ENCODE results near the gene IMPA2.

IMPA2 gene

DNA sequence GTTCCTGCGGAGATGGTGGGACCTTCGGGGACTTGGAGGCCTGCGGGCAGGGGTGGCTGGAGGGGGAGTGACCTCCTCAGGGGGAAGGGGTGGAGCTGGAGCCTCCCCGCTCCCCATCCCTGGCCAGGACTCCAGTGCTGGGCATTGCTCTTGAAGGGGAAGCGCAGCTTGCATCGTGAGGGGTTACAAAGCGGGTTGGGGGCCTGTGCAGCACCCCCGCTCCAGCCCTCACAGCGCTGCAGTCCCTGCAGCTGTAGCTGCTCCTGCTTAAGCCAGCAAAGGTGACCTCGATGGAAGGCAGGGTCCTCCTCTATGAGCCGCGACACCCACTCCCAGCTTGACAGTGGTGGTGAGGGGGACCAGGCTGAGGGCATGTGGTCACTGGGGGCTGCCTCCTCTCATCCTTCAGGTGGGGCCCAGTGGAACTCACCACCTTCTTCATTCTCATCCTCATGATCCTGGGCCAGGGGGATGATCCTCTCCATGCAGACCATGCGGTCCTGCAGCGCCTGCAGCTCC lies 75.6 kb downstream of the IMPA2 start:
- H3K27me3 ChIP-seq (replicated peaks; ENCODE audit: control insufficient read depth, insufficient read depth, low read length): peaks cover 7% of the 10 kb centered on the region
- peaks cover 2% of the 10 kb centered on the region for H3K4me1 ChIP-seq (ENCODE audit: control insufficient read depth, insufficient read depth, low read length)
- H3K36me3 ChIP-seq (ENCODE audit: control insufficient read depth, insufficient read depth, low read length, severe bottlenecking): no peaks in the 10 kb centered on the region
- H3K9me3 ChIP-seq (ENCODE audit: control insufficient read depth, low read length): no peaks in the 10 kb centered on the region
- H3K4me3 ChIP-seq (ENCODE audit: low read length): no peak overlapping the region
- DNase-seq (ENCODE audit: low read depth): no peak
- no peak overlapping the region for H3K9ac ChIP-seq (ENCODE audit: low read length)

DNA sequence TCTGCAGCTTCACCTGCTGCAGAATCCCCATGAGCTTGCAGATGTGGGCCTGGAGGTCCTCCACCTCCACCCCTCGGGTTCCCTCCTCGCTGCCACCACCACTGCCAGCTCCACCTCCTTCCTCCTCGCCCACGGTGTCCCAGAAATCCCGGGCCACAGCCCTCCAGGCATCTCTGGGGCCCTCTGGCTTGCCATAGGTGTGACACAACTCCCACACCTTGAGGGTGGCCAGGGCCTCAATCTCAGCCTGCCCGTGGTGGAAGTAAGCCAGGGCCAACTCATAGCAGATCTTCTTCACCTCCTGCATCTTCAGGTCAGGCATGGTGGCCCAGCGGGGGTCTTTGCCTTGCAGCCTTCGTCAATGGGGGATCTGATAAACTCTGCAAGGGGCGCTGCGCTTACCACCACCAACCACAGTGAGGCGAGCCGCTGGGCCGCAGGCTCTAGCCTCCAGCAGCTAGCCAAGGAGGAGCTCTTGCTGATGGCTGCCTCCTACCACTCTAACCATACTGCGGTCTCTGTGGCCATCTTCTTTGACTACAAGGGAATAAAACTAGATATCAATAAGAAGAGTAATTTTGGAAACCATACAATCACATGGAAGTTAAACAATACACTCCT lies 76.2 kb downstream of the IMPA2 start:
- H3K4me3 ChIP-seq (ENCODE audit: low read length): no peak overlapping the region
- H3K4me1 ChIP-seq (ENCODE audit: control insufficient read depth, insufficient read depth, low read length): peaks cover 2% of the 10 kb centered on the region
- H3K27me3 ChIP-seq (replicated peaks; ENCODE audit: control insufficient read depth, insufficient read depth, low read length): peaks cover 7% of the 10 kb centered on the region
- no peaks in the 10 kb centered on the region for H3K36me3 ChIP-seq (ENCODE audit: control insufficient read depth, insufficient read depth, low read length, severe bottlenecking)
- H3K9me3 ChIP-seq (ENCODE audit: control insufficient read depth, low read length): no peaks in the 10 kb centered on the region
- DNase-seq (ENCODE audit: low read depth): no peak
- H3K9ac ChIP-seq (ENCODE audit: low read length): no peak overlapping the region

DNA sequence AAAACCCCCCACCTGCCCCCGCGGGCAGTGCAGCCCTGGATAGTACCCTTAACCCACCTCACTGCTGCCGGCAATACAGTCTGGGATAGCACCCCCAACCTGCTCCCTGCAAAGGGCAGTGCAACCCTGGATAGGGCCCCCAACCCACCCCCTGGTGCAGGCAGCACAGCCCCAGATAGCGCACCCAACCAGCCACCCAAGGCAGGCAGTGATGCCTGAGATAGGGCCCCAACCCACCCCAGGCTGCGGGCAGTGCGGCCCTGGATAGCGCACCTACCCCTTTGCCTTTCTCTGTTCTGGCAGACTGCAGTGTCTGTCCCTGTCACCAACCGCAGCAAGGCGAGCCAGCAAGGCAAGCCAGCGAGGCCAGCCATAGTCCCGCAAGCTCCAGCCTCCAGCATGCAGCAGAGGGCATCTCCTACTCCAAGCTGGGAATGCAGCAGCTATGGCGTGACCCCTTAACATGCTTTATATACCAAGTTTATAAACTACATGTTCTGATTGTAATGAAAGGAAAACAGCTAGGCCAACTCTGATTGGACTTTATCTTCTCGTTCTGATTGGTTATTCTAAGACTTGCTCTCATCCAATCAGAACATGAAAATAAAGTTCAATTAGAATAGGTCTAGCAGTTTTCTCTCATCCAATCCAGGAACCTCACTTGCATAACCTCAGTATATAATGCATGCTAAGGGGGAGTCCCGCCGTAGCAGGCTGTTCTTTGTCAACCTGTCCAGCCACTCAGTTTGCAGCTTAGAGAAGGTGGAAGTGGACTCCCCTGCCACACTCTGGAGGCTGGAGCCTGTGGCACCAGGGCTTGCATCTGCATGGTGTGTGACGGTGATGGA lies 78.3 kb downstream of the IMPA2 start:
- no peak for DNase-seq (ENCODE audit: low read depth)
- Histone ChIP-seq H3K4me3 (ENCODE audit: low read length) (no peak overlapping the region), H3K9me3 (ENCODE audit: control insufficient read depth, low read length) (no peaks in the 10 kb centered on the region), H3K4me1 (ENCODE audit: control insufficient read depth, insufficient read depth, low read length) (peaks cover 2% of the 10 kb centered on the region), H3K36me3 (ENCODE audit: control insufficient read depth, insufficient read depth, low read length, severe bottlenecking) (no peaks in the 10 kb centered on the region), H3K27me3 (replicated peaks; ENCODE audit: control insufficient read depth, insufficient read depth, low read length) (peaks cover 7% of the 10 kb centered on the region), H3K9ac (ENCODE audit: low read length) (no peak overlapping the region)

DNA sequence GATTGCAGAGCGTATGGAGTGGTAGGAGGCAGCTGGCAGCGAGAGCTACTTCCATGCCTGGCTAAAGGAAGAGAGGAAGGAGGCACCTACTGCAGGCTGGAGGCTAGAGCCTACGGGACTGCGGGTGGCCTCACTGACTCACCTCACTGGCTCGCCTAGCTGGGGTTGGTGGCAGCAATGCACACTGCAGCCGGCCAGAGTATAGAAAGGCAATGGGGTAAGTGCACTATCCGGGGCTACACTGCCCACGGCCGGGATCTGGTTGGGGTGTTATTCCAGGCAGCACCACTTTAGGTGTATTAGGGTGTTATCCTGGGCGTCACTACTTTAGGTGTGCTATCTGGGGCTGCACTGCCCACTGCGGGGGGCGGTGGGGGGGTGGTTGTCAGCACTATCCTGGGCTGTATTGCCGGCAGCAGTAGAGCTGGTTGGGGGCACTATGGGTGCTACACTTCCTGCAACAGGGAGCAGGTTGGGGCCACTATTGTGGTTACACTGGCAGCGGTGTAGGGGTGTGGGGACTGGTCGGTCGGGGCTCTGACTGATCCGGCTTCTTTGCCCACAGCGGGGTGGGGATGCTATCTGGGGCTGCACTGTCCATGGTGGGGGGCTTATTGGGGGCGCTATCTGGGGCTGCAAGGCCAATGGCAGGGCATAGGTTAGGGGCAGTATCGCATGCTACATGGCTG lies 79.0 kb downstream of the IMPA2 start:
- H3K36me3 ChIP-seq (ENCODE audit: control insufficient read depth, insufficient read depth, low read length, severe bottlenecking): no peaks in the 10 kb centered on the region

DNA sequence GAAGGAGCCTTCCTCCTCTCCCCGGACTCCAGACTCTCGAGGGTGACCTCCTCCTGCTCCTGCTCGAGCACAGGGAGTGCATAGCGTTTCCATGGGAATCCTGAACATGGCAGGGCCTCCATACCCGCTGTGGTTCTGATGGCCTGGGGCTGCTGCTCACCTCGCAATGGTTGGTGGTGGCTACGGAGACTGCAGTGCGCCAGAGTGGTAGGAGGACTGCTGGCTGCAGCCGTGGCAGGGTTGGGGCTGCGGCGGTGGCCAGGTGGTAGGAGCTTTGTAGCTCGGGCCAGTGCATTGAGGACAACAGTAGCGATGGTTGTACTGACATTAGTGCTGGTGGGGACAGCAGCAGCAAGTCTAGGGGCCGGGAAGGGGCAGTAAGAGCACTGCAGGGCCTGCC lies 80.4 kb downstream of the IMPA2 start:
- H3K9me3 ChIP-seq (ENCODE audit: control insufficient read depth, low read length): no peaks in the 10 kb centered on the region
- H3K4me1 ChIP-seq (ENCODE audit: control insufficient read depth, insufficient read depth, low read length): no peaks in the 10 kb centered on the region
- H3K27me3 ChIP-seq (replicated peaks; ENCODE audit: control insufficient read depth, insufficient read depth, low read length): peaks cover 7% of the 10 kb centered on the region
- DNase-seq (ENCODE audit: low read depth): no peak
- H3K4me3 ChIP-seq (ENCODE audit: low read length): no peak overlapping the region
- no peak overlapping the region for H3K9ac ChIP-seq (ENCODE audit: low read length)
- no peaks in the 10 kb centered on the region for H3K36me3 ChIP-seq (ENCODE audit: control insufficient read depth, insufficient read depth, low read length, severe bottlenecking)

More for the DNA sequence above, 79.0 kb downstream of the IMPA2 start:
- Histone ChIP-seq H3K4me1 (ENCODE audit: control insufficient read depth, insufficient read depth, low read length) (peaks cover 2% of the 10 kb centered on the region), H3K9me3 (ENCODE audit: control insufficient read depth, low read length) (no peaks in the 10 kb centered on the region), H3K4me3 (ENCODE audit: low read length) (no peak overlapping the region), H3K9ac (ENCODE audit: low read length) (no peak overlapping the region), H3K27me3 (replicated peaks; ENCODE audit: control insufficient read depth, insufficient read depth, low read length) (peaks cover 7% of the 10 kb centered on the region)
- no peak for DNase-seq (ENCODE audit: low read depth)

DNA sequence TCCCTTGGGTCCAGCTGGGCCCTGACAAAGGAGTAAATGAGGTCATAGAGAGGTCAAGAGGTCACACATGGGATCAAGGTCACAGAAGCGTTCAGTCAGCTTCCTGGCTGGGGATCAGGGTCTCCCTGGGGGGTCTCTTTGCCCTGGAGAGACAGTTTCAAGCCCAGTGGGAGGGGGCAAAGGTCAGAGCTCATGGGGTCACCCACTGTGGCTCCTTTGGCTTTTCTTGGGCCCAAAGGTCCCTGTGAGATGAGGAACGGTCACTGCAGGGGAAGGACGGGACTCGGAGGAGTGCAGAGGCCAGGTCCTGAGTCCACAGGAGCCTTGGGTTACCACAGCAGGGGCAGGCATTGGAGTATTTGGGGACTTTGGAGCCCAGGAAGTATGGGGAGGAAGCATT lies 81.7 kb downstream of the IMPA2 start:
- no peak overlapping the region for H3K4me3 ChIP-seq (ENCODE audit: low read length)
- H3K27me3 ChIP-seq (replicated peaks; ENCODE audit: control insufficient read depth, insufficient read depth, low read length): peaks cover 7% of the 10 kb centered on the region
- H3K9me3 ChIP-seq (ENCODE audit: control insufficient read depth, low read length): no peaks in the 10 kb centered on the region
- no peak for DNase-seq (ENCODE audit: low read depth)
- no peak overlapping the region for H3K9ac ChIP-seq (ENCODE audit: low read length)
- H3K36me3 ChIP-seq (ENCODE audit: control insufficient read depth, insufficient read depth, low read length, severe bottlenecking): no peaks in the 10 kb centered on the region
- H3K4me1 ChIP-seq (ENCODE audit: control insufficient read depth, insufficient read depth, low read length): no peaks in the 10 kb centered on the region

DNA sequence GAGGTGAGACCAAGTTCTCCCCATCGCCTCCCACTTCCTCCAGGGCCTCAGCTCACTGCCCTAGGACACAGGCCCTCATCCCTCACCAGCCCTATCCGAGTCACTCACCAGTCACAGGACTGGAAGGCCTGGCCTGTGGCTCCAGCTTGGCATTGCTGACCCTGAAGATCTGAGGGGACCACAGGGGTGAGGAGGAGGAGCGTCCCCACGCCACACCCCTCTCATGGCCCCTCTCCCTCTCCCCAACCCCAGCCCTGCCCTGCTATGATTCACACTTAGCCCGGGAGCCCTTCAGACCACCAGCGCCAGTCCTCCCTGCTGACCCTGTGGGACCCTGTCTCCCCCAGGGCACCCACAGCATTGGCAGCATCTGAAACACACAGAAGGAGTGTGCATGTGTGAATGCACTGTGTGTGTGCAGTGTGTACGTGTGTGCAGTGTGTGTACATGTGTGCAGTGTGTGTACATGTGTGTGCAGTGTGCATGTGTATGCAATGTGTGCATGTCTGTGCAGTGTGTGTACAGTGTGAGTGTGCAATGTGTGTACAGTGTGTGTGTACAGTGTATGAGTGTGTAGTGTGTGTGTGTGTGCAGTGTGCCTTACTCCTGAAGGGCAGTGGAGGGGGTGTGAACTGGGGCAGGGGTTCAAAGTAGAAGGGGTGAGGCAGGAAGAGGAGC lies 82.9 kb downstream of the IMPA2 start:
- no peaks in the 10 kb centered on the region for H3K9me3 ChIP-seq (ENCODE audit: control insufficient read depth, low read length)
- H3K36me3 ChIP-seq (ENCODE audit: control insufficient read depth, insufficient read depth, low read length, severe bottlenecking): no peaks in the 10 kb centered on the region
- H3K4me3 ChIP-seq (ENCODE audit: low read length): no peak overlapping the region
- no peak for DNase-seq (ENCODE audit: low read depth)
- H3K27me3 ChIP-seq (replicated peaks; ENCODE audit: control insufficient read depth, insufficient read depth, low read length): peaks cover 7% of the 10 kb centered on the region
- H3K9ac ChIP-seq (ENCODE audit: low read length): no peak overlapping the region
- no peaks in the 10 kb centered on the region for H3K4me1 ChIP-seq (ENCODE audit: control insufficient read depth, insufficient read depth, low read length)

DNA sequence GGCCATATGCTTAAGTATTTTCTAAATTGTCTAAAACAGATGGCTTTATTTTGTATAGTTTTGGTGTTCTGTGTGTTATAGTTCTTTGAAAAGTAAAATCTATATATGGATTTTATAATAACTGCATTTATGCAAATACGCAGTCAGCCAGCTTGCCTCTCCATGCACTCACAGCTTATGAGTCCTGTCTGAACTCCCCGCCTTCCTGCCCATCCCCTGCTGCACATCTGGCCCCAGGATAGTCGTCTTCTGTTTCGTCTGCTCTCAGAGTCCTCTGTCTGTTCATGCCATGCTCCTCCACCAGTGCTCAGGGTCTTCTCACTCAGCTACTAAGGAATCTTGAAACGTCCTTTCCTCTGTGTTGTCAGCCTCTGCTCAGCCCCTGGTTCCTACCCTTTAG lies 84.1 kb downstream of the IMPA2 start:
- Histone ChIP-seq H3K4me1 (ENCODE audit: control insufficient read depth, insufficient read depth, low read length) (no peaks in the 10 kb centered on the region), H3K9me3 (ENCODE audit: control insufficient read depth, low read length) (no peaks in the 10 kb centered on the region), H3K27me3 (replicated peaks; ENCODE audit: control insufficient read depth, insufficient read depth, low read length) (peaks cover 3% of the 10 kb centered on the region), H3K9ac (ENCODE audit: low read length) (no peak overlapping the region), H3K4me3 (ENCODE audit: low read length) (no peak overlapping the region), H3K36me3 (ENCODE audit: control insufficient read depth, insufficient read depth, low read length, severe bottlenecking) (no peaks in the 10 kb centered on the region)
- no peak for DNase-seq (ENCODE audit: low read depth)

DNA sequence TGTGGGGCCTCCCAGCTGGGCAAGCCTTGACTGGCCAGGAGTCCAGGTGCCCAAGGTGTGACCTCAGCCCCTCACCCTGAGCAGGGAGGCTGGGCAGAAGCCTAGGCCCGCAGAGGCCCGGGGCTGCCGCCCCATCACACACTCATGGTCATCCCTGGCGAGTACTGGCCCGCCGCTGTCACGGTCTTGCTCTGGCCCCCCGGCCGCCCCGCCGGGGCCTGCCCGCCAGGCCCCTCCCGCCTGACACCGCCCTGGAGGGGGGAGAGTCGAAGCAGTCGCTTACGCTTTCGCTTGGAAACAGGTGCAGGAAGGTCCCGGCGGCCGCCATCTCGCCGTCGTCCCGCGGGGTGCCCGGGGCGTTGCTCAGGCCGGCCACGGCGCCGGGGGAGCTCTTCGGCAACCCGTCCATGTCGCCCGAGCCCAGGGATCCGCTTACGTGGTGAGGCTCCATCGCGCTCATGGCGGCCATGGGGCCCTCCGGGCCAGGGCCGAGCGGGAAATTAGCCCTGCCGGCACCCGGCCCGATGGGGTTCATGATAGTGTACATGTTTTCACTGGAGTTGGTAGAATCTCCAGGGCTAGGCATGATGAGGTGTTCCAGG lies 85.7 kb downstream of the IMPA2 start:
- Histone ChIP-seq H3K9me3 (ENCODE audit: control insufficient read depth, low read length) (no peaks in the 10 kb centered on the region), H3K4me3 (ENCODE audit: low read length) (no peak overlapping the region), H3K27me3 (replicated peaks; ENCODE audit: control insufficient read depth, insufficient read depth, low read length) (no peaks in the 10 kb centered on the region), H3K36me3 (ENCODE audit: control insufficient read depth, insufficient read depth, low read length, severe bottlenecking) (no peaks in the 10 kb centered on the region), H3K4me1 (ENCODE audit: control insufficient read depth, insufficient read depth, low read length) (no peaks in the 10 kb centered on the region), H3K9ac (ENCODE audit: low read length) (no peak overlapping the region)
- DNase-seq (ENCODE audit: low read depth): no peak

DNA sequence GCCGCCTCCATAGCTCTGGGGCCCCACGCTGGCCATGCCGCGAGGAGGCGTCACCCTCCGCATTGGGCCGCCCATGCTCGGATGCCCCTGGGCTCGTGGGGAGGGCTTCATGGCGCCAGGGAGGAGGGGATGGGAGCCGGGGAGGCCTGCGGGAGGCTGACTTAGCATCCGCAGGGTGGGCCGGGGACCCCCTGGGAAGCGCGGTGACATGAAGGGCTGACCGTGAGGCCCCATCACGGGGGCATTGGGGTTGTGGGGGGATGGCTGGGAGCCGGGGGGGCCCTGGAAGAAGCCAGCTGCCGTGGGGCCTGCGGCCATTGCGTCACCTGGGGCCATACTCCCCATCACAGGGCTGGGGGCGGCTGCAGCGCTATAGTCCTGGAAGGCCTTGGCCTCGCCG lies 86.4 kb downstream of the IMPA2 start:
- Histone ChIP-seq H3K9ac (ENCODE audit: low read length) (no peak overlapping the region), H3K36me3 (ENCODE audit: control insufficient read depth, insufficient read depth, low read length, severe bottlenecking) (no peaks in the 10 kb centered on the region), H3K4me3 (ENCODE audit: low read length) (no peak overlapping the region), H3K9me3 (ENCODE audit: control insufficient read depth, low read length) (no peaks in the 10 kb centered on the region), H3K27me3 (replicated peaks; ENCODE audit: control insufficient read depth, insufficient read depth, low read length) (no peaks in the 10 kb centered on the region), H3K4me1 (ENCODE audit: control insufficient read depth, insufficient read depth, low read length) (no peaks in the 10 kb centered on the region)
- DNase-seq (ENCODE audit: low read depth): no peak
